ENCODE data around the gene SURF4.
"Not testable (repeated sequence)": the region's sequence is repeated elsewhere in the genome, so short reads cannot be mapped to it uniquely, and the experiment has no call there.

The SURF4 gene

GRCh38 chr9:133351908-133352634, 23.8 kb downstream of the SURF4 start:
- DNase-seq (ENCODE audit: low spot score), result peak; percentile 80

GRCh38 chr9:133351526-133351907, 24.3 kb downstream of the SURF4 start:
- DNase-seq (ENCODE audit: low spot score), result no peak

GRCh38 chr9:133349965-133350616, 25.8 kb downstream of the SURF4 start:
- DNase-seq (ENCODE audit: low spot score), result no peak

DNA sequence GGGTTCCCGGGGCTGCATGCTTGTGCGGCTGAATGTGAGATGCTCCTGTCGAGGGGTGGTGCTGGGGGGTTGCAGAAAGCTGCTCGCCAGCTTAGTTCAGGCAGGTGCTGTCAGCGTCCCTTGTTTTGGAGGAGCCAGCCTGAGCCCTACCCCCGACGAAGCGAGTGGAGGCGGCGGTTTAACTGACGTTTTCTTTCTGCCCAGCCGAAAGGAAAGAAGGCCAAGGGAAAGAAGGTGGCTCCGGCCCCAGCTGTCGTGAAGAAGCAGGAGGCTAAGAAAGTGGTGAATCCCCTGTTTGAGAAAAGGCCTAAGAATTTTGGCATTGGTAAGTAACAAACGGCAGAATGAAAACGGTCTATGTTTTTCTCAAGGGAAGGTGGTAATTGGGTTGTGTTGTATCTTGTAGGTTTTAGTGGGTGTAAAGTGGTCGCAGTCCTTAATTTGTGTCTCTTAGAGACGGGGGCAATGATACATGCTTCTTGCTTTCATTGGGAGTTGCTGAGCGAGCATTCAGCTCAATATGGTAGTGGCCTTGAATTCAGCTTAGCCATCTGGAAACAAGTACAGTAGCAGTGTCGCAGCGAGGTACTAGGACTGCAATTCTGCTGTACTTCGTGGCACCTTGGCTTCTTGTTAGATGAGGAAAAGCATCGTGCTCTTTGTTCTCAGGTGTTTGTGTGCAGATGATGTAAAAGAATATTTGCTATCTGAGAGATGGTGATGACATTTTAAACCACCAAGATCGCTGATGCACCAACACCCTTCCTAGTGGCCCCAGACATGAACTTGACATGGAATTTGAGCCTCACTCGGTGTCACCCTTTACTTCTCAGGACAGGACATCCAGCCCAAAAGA, 26.9 kb downstream of the SURF4 start:
- DNase-seq (ENCODE audit: low spot score), result no peak

DNA sequence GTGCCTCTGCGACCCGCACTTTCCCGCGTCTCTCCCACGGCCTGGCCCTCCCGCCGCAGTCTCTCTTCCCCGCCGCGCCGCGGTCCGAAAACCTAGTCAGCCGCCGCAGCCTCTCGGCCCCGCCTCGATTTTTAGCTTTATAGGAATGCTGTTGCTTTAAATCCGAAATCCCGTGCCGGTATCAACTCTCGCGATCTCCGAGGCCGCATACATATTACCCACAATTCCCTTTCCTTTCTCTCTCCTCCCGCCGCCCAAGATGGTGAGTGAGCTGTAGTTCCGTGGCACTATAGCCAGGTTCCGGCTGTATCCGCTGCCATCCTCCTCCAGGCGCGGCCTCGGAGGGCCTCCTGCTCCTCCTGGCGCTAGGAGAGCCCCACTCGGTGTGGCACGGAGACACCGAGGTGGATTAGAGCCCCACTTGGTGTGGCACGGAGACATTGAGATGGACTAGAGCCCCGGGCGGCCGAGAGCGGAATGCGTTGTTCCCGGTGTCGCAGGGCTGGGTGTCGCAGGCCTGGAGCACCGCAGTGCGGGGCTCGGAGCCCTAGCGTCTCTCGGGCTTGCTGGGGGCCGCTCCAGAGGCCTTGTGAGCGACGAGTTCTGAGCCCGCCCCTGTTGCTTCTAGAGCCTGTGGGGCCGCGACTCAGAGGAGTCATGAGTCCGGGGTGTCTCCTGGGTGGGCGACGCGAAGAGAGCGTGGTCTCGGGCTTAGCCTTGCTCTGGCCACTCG, 27.7 kb downstream of the SURF4 start, which contains the start of the genes MED22 and RPL7A:
MED22 (minus strand) TSS at position 147 of the 733 bp plus-strand sequence. CDS start 1,469 bp downstream, outside the sequence.
RPL7A (plus strand) TSS at position 234 of the 733 bp plus-strand sequence; CDS start at position 260, 26 bp downstream.
- DNase-seq (ENCODE audit: low spot score), result peak; percentile 97

GRCh38 chr9:133347515-133347984, 28.3 kb downstream of the SURF4 start:
- peak; percentile 41 for DNase-seq (ENCODE audit: low spot score)

- DNase-seq (ENCODE audit: low spot score), result no peak
These were observed 29.7 kb downstream of the SURF4 start for GRCh38 chr9:133346021-133346785.

DNA sequence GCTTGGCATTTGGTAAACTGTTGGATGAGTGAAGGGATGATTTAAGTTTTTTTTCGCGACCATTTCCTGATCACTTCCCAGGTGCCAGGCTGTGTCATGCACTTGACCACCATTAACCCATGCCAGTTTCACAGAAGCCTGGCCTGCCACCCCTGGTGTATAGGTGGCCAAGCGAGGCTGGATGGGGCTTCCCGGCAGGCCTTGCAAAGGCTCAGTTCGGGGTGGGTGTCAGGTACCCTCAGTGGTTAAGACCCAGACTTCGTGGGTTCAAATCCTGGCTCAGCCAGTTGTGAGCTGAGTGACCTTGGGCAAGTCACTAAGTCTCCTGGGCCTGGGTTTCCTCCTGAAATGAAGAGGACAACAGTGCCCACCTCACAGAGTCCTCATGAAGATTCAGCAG, 30.3 kb downstream of the SURF4 start:
- no peak for DNase-seq (ENCODE audit: low spot score)

DNA sequence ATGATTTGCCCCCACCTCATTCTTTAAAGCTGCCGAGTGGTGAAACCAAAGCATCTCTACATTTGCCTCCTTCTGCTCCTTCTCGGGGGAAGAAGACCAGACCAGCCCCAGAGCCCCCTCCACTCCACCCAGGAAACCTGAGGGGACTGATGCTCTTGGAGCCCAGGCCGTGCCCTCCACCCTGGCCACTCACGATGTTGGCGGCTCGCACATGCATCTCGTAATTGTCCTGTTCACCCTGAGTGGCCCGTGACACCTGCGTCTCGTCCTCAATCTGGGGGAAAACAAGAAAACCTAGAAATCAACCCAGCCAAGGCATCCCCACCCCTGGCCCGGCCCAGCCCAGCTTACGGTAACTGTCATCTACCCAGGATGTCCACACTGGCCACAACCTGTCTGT, 30.9 kb downstream of the SURF4 start:
- DNase-seq (ENCODE audit: low spot score), result no peak

DNA sequence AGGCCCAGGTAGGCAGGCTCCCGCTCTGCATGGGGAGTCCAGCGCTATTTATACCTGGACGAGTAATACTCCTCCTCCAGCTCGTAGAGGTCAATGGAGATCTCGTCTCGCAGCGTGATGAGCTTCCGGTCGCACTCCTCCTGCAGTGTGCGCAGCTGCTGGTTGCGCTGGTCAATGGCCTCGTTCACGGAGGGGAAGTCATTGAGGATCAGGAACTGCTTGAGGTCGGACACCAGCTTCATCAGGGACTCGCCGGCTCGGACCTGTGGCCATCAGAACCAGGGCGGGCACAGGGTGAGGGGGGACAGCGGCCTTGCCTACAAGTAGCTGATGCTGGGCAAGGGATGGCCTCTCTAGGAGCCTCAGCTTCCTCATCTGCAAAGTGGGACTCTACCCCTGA, 31.8 kb downstream of the SURF4 start:
- no peak for DNase-seq (ENCODE audit: low spot score)

DNA sequence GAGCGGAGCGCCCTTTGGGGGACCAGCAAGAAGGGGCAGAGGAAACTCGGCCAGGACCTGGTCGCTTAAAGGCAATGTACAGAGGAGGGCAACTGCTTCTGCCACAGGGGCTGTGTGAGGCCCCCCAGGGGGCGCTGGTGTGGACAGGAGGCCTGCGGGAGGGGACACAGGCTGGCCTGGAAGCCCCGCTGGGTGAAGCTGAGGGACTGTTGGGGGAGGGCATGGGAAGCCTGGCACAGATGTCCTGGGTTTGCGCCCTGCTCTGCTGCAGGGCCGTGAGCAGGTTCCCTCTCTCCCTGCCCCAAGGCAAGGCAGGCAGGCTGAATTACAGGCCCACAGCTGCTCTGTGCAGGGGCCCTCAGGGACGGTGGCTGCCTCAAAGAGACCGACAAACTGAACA, 33.3 kb downstream of the SURF4 start:
- DNase-seq (ENCODE audit: low spot score), result peak; percentile 43

GRCh38 chr9:133342069-133342406, 33.8 kb downstream of the SURF4 start:
- DNase-seq (ENCODE audit: low spot score), result no peak

- no peak for DNase-seq (ENCODE audit: low spot score)
These were observed 34.3 kb downstream of the SURF4 start for GRCh38 chr9:133341369-133342068.

GRCh38 chr9:133340916-133341315, 34.9 kb downstream of the SURF4 start:
- DNase-seq (ENCODE audit: low spot score), result no peak

GRCh38 chr9:133340256-133340655, 35.6 kb downstream of the SURF4 start:
- no peak for DNase-seq (ENCODE audit: low spot score)

DNA sequence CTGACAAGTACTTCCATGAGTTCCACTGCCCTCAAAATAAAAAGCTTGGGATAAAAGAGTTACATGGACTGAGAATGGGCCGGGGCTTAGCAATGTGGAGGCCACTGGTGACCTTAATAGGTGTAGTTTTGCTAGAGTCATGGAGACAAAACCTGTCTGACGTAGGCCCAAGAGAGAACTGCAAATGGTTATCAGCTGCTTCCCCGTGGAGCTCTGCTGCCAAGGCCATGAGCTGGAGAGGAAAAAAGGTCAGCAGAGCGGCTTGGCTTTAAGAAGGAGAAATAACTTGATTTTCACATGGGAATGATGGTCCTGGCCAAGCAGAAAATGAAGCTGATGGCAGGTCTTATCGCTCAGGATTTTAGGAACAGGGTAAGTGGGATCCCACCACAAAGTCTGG, 36.2 kb downstream of the SURF4 start:
- DNase-seq (ENCODE audit: low spot score), result no peak

GRCh38 chr9:133335924-133336811, 39.7 kb downstream of the SURF4 start, which contains the start of gene SURF6:
SURF6 (minus strand) TSS chr9:133336188; CDS start chr9:133336132, 56 bp downstream.
- DNase-seq (ENCODE audit: low spot score), result peak; percentile 94

GRCh38 chr9:133334888-133335287, 41.0 kb downstream of the SURF4 start:
- DNase-seq (ENCODE audit: low spot score), result not testable (repeated sequence)

DNA sequence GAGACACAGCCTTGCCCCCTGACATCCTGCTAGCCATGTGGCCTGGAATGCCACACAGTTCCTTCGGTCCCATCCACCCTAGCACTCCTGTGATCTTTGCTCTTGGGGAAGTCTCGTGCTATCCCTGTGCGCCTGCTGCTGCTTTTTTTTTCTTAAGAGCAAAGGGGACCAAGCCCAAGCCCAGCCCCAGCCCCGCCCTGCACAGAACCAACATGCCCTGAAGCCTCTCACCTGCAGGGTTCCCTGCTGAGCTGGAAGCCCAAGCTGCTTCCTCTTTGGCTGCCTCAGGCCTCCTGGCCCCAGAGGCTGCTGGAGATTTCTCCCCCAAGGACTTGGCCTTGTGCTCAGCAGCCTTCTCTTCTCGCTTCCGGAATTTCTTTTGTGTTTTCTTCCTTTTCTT, 41.7 kb downstream of the SURF4 start:
- DNase-seq (ENCODE audit: low spot score), result no peak

Data from NAMALWA (cell line).